NCI-H146 treated with DMSO at 0.1 percent for 48 hours (cell line): ENCODE measurements around the gene TXNDC16.
"Not testable (repeated sequence)": the region's sequence is repeated elsewhere in the genome, so short reads cannot be mapped to it uniquely, and the experiment has no call there.

Experiments used
- DNase-seq: peaks from one replicate; lab custom pipeline; 2025; ENCODE audit not compliant: unreplicated experiment; lab: John Stamatoyannopoulos, UW

The TXNDC16 gene

GRCh38 chr14:52552063-52552988 is at the start of gene TXNDC16, which contains the start of gene GPR137C:
TXNDC16 (minus strand) TSS chr14:52552505; CDS start chr14:52543557, 8,948 bp downstream.
GPR137C (plus strand) TSS chr14:52552836; CDS start chr14:52553148, 312 bp downstream.
- peak; percentile 98 for DNase-seq

GRCh38 chr14:52599974-52600373 is 47.7 kb upstream of the TXNDC16 start:
- DNase-seq, result no peak

GRCh38 chr14:52598568-52598967 is 46.3 kb upstream of the TXNDC16 start:
- DNase-seq, result no peak

- DNase-seq, result no peak
These were observed 44.6 kb upstream of the TXNDC16 start for GRCh38 chr14:52596861-52597260.

GRCh38 chr14:52596320-52596719 is 44.0 kb upstream of the TXNDC16 start:
- DNase-seq, result peak; percentile 0

GRCh38 chr14:52590318-52590717 is 38.0 kb upstream of the TXNDC16 start:
- no peak for DNase-seq

GRCh38 chr14:52589646-52590045 is 37.3 kb upstream of the TXNDC16 start:
- no peak for DNase-seq

GRCh38 chr14:52583544-52583943 is 31.2 kb upstream of the TXNDC16 start:
- no peak for DNase-seq

GRCh38 chr14:52575858-52576257 is 23.6 kb upstream of the TXNDC16 start:
- DNase-seq, result no peak

- not testable (repeated sequence) for DNase-seq
These were observed 16.1 kb upstream of the TXNDC16 start for GRCh38 chr14:52568454-52568853.

GRCh38 chr14:52563120-52563519 is 10.8 kb upstream of the TXNDC16 start:
- DNase-seq, result no peak

- no peak for DNase-seq
These were observed 6.4 kb upstream of the TXNDC16 start for GRCh38 chr14:52558688-52559087.

GRCh38 chr14:52553671-52554575 is 1.6 kb upstream of the TXNDC16 start:
- DNase-seq, result peak; percentile 59

- peak; percentile 22 for DNase-seq
These were observed 831 bp upstream of the TXNDC16 start for GRCh38 chr14:52553002-52553670.

GRCh38 chr14:52551696-52552062 is 626 bp downstream of the TXNDC16 start:
- DNase-seq, result peak; percentile 59

- no peak for DNase-seq
These were observed 1.1 kb downstream of the TXNDC16 start for GRCh38 chr14:52551205-52551604.

GRCh38 chr14:52550661-52551060 is 1.6 kb downstream of the TXNDC16 start:
- no peak for DNase-seq

- no peak for DNase-seq
These were observed 4.8 kb downstream of the TXNDC16 start for GRCh38 chr14:52547526-52547925.

- no peak for DNase-seq
These were observed 5.3 kb downstream of the TXNDC16 start for GRCh38 chr14:52547027-52547426.

GRCh38 chr14:52546318-52546670 is 6.0 kb downstream of the TXNDC16 start:
- no peak for DNase-seq
